Fibroblast of upper back skin (primary cell): Measurements from ENCODE around the gene ATP6V1B1.
"Not testable (repeated sequence)": the region's sequence is repeated elsewhere in the genome, so short reads cannot be mapped to it uniquely, and the experiment has no call there.

Experiments
- DNase-seq: peaks from one replicate; pipeline ENCODE4 v3.0.0-alpha.2; 2013

Gene ATP6V1B1

GRCh38 chr2:70994009-70994698 lies 58.5 kb downstream of the ATP6V1B1 start:
- DNase-seq = no peak

GRCh38 chr2:70994699-70995425 lies 59.2 kb downstream of the ATP6V1B1 start, which contains the start of gene TEX261:
Gene TEX261 (minus strand): TSS chr2:70994873. CDS start chr2:70994757, 116 bp downstream.
- DNase-seq = peak; percentile 76

- peak; percentile 30 for DNase-seq
Measured at GRCh38 chr2:70995426-70995729, 59.7 kb downstream of the ATP6V1B1 start.

GRCh38 chr2:70998885-70999284 lies 63.2 kb downstream of the ATP6V1B1 start:
- not testable (repeated sequence) for DNase-seq

GRCh38 chr2:70999362-70999761 lies 63.7 kb downstream of the ATP6V1B1 start:
- DNase-seq = no peak

GRCh38 chr2:70999931-71000330 lies 64.2 kb downstream of the ATP6V1B1 start:
- DNase-seq = not testable (repeated sequence)

GRCh38 chr2:71000780-71001591 lies 65.3 kb downstream of the ATP6V1B1 start:
- peak; percentile 65 for DNase-seq

GRCh38 chr2:71001592-71001927 lies 65.9 kb downstream of the ATP6V1B1 start:
- DNase-seq = no peak

- no peak for DNase-seq
Measured at GRCh38 chr2:71001981-71002570, 66.4 kb downstream of the ATP6V1B1 start.

GRCh38 chr2:71003396-71003795 lies 67.7 kb downstream of the ATP6V1B1 start:
- DNase-seq = no peak

- no peak for DNase-seq
Measured at GRCh38 chr2:71003966-71004755, 68.5 kb downstream of the ATP6V1B1 start.

- DNase-seq = no peak
Measured at GRCh38 chr2:71004857-71005256, 69.2 kb downstream of the ATP6V1B1 start.

GRCh38 chr2:71005271-71006202 lies 69.8 kb downstream of the ATP6V1B1 start:
- no peak for DNase-seq

- no peak for DNase-seq
Measured at GRCh38 chr2:71006323-71006722, 70.6 kb downstream of the ATP6V1B1 start.

GRCh38 chr2:71006955-71007799 lies 71.5 kb downstream of the ATP6V1B1 start:
- DNase-seq = no peak

GRCh38 chr2:71008342-71008741 lies 72.6 kb downstream of the ATP6V1B1 start:
- no peak for DNase-seq

- DNase-seq = not testable (repeated sequence)
Measured at GRCh38 chr2:71011786-71012185, 76.1 kb downstream of the ATP6V1B1 start.
